Mucosa of descending colon (tissue), 3 donors: ENCODE measurements around the gene HTD2. TPM values are rescaled to one million over a fixed set of nuclear protein-coding genes. Genes with fewer than 3 reads are reported as not detected.

ENCODE experiments used
- ATAC-seq: fragments of 200-7000 bp; cut with Tn5 transposase; one replicate; pipeline ENCODE4 v1.9.1; 2020; ENCODE audit warnings: mild to moderate bottlenecking, moderate library complexity
- DNase-seq, 3 donors: peaks; one replicate each; pipeline ENCODE4 v3.0.0-alpha.2; 2020
- H3K36me3 ChIP-seq: fragments of 200-600 bp; one replicate; pipeline ENCODE4 v1.8.0; 2021; ENCODE audit warnings: low read depth, mild to moderate bottlenecking
- H3K4me1 ChIP-seq: fragments of 200-600 bp; one replicate; pipeline ENCODE4 v1.8.0; 2021; ENCODE audit warnings: low read depth, mild to moderate bottlenecking
- H3K4me3 ChIP-seq: fragments of 200-600 bp; one replicate; pipeline ENCODE4 v1.8.0; 2021; ENCODE audit warnings: mild to moderate bottlenecking
- H3K9me3 ChIP-seq: fragments of 200-600 bp; one replicate; pipeline ENCODE4 v1.8.0; 2021; ENCODE audit warnings: mild to moderate bottlenecking
- intact Hi-C, 2 donors: fragments of 100-400 bp; cut with DNase I in 1 of 2; cut with micrococcal nuclease in 1 of 2; formaldehyde crosslinking; loops; one replicate each; pipeline versions ENCODE4 v1.11.0 to v1.11.1; 2022; cut with DNase I, micrococcal nuclease
- total RNA-seq, 3 donors: library from RNA; stranded (reverse); fragmentation: NEBNext Ultra II Directional in 2 of 3; extraction: Animal tissue kit (Norgen Biotek cat#: 25700) in 2 of 3; gene quantifications; one replicate each; pipeline versions ENCODE4 v1.2.1 to v1.2.4, GENCODE V29; 2021 to 2023
- TF ChIP-seq, protein P1 (sequence below): fragments of 200-600 bp; IDR thresholded peaks from one replicate; pipeline ENCODE4 v1.8.0; 2022; ENCODE audit warnings: antibody characterized with exemption, mild to moderate bottlenecking
- donor health status: DM: no; HTN: no; CAD: no; lungs with moderate emphysema.
- donor health status: DM: no; HTN: no; CAD: no.
- donor health status: DM: no; HTN: yes; CAD: no.

The HTD2 gene
- total RNA-seq, 3 donors from 2014 or later: 9.7 to 13.7 (median 10.9) TPM

DNA sequence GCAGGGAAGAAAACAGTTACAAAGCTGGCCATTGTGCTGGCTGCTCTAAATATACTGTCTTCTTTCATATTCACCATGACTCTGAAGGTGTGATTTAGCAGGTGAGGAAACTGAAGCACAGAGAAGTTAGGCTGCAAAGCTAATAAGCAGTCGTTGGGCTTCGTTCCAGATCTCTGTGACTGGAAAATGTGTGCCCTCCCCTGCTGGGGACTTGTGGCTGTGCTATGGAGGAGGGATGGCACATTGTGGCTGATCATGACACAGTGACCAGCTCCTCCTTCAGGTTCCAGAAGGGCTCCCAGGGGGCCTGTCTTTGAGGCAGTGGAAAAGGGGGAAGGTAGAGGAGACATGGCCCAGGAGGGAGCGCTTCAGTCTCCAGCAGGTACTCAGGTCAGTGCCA, 45.6 kb downstream of the HTD2 start:
- H3K4me3 ChIP-seq: no peak overlapping the region
- no peaks in the 10 kb centered on the region for H3K9me3 ChIP-seq
- no peaks in the 10 kb centered on the region for H3K4me1 ChIP-seq
- no peak for ATAC-seq
- no peak for DNase-seq
- intact Hi-C loops: no loop called here
- TF ChIP-seq, protein P1, sequence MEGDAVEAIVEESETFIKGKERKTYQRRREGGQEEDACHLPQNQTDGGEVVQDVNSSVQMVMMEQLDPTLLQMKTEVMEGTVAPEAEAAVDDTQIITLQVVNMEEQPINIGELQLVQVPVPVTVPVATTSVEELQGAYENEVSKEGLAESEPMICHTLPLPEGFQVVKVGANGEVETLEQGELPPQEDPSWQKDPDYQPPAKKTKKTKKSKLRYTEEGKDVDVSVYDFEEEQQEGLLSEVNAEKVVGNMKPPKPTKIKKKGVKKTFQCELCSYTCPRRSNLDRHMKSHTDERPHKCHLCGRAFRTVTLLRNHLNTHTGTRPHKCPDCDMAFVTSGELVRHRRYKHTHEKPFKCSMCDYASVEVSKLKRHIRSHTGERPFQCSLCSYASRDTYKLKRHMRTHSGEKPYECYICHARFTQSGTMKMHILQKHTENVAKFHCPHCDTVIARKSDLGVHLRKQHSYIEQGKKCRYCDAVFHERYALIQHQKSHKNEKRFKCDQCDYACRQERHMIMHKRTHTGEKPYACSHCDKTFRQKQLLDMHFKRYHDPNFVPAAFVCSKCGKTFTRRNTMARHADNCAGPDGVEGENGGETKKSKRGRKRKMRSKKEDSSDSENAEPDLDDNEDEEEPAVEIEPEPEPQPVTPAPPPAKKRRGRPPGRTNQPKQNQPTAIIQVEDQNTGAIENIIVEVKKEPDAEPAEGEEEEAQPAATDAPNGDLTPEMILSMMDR: no peak
- no peaks in the 10 kb centered on the region for H3K36me3 ChIP-seq

DNA sequence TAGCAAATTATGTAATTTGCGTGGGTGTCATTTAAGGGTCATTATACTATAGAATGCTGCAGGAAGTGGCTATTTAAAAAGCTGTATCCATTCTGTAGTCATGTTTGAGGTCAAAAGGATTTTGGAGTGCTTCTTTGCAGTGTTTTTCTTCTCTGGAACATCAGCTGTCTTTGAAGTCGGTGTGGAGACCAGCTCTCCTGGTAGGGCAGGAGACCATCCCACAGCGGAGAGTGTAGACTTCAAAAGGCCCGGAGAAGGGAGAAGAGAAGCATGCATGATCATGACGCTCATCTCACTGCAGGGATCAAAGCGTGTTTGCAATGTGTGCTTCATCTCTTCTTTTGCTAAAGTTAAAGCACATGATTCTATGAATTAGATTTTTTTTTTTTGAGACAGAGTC, 46.3 kb downstream of the HTD2 start:
- Histone ChIP-seq H3K4me1 (no peaks in the 10 kb centered on the region), H3K36me3 (no peaks in the 10 kb centered on the region), H3K4me3 (no peak overlapping the region), H3K9me3 (no peaks in the 10 kb centered on the region)
- no peak for DNase-seq
- intact Hi-C loops: no loop called here
- TF ChIP-seq, protein P1: no peak
- ATAC-seq: no peak

GRCh38 chr3:58353722-58354553, 47.6 kb downstream of the HTD2 start:
- no peaks in the 10 kb centered on the region for H3K36me3 ChIP-seq
- intact Hi-C loops: no loop called here
- no peak overlapping the region for H3K4me3 ChIP-seq
- DNase-seq (no peak), ATAC-seq (peak; percentile 46)
- H3K4me1 ChIP-seq: no peaks in the 10 kb centered on the region
- TF ChIP-seq, protein P1: no peak
- H3K9me3 ChIP-seq: no peaks in the 10 kb centered on the region

DNA sequence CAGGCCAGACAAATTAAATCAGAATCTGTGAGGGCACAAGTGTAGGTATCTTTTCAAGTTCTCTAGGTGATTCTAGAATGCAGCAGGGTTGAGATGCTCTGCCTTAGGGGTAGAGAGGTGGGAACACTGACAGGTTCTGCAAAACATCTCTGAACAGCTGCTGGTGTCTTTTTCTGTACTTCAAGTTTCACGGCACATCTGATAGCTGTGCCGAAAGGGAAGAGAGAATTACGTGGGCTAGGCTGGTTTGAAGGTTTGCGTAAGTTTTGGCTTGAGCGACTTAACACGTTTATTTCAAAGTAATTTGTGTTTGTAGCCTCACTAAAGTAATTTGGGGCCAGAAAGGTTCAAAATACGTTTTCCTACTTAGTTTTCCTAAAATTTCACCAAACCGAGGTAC, 48.9 kb downstream of the HTD2 start:
- intact Hi-C loops: no loop called here
- DNase-seq: no peak
- Histone ChIP-seq H3K4me1 (no peaks in the 10 kb centered on the region), H3K36me3 (no peaks in the 10 kb centered on the region), H3K9me3 (no peaks in the 10 kb centered on the region), H3K4me3 (no peak overlapping the region)
- TF ChIP-seq, protein P1: no peak
- ATAC-seq: peak; percentile 42

DNA sequence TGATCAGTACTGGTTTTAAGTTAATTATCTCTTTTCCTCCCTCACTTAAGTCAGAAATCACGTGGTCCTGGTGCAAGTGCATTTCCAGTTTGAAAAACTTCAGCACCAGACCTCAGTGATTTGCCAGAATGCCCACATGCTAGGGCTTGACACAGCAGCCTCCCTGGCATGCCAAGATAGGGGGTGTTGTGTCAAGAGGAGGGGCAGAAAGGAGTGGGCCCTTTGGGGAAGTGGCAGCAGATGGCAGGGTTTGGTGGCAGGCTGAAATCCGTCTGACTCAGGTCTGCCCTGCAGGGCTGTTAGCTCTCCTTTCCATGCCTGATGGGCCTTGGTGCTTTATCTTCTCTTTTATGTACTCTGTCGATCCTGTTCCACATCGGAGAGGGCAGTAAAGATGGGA, 49.7 kb downstream of the HTD2 start:
- ATAC-seq (peak; percentile 49), DNase-seq (no peak)
- Histone ChIP-seq H3K4me3 (no peak overlapping the region), H3K9me3 (no peaks in the 10 kb centered on the region), H3K4me1 (no peaks in the 10 kb centered on the region), H3K36me3 (no peaks in the 10 kb centered on the region)
- TF ChIP-seq, protein P1: no peak
- intact Hi-C loops: no loop called here
